ENCODE measurements around the gene HRH1.

GRCh38 chr3:11211531-11212298, 57.4 kb downstream of the HRH1 start:
- TF ChIP-seq CTCF (conservative IDR thresholded peaks at IDR 0.05; ENCODE audit: low read depth in 2 of 2) = peak in 1 of 2 experiments; percentile 13; a peak in 1 of 4 replicates
- TF ChIP-seq CREB1 (CRISPR knock-in tag; IDR thresholded peaks at IDR 0.05; ENCODE audit: low read depth) = no peak
- TF ChIP-seq, protein P1, sequence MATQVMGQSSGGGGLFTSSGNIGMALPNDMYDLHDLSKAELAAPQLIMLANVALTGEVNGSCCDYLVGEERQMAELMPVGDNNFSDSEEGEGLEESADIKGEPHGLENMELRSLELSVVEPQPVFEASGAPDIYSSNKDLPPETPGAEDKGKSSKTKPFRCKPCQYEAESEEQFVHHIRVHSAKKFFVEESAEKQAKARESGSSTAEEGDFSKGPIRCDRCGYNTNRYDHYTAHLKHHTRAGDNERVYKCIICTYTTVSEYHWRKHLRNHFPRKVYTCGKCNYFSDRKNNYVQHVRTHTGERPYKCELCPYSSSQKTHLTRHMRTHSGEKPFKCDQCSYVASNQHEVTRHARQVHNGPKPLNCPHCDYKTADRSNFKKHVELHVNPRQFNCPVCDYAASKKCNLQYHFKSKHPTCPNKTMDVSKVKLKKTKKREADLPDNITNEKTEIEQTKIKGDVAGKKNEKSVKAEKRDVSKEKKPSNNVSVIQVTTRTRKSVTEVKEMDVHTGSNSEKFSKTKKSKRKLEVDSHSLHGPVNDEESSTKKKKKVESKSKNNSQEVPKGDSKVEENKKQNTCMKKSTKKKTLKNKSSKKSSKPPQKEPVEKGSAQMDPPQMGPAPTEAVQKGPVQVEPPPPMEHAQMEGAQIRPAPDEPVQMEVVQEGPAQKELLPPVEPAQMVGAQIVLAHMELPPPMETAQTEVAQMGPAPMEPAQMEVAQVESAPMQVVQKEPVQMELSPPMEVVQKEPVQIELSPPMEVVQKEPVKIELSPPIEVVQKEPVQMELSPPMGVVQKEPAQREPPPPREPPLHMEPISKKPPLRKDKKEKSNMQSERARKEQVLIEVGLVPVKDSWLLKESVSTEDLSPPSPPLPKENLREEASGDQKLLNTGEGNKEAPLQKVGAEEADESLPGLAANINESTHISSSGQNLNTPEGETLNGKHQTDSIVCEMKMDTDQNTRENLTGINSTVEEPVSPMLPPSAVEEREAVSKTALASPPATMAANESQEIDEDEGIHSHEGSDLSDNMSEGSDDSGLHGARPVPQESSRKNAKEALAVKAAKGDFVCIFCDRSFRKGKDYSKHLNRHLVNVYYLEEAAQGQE (IDR thresholded peaks at IDR 0.05; ENCODE audit: unreplicated experiment) = no peak
- no peak for TF ChIP-seq POLR2AphosphoS5 (IDR thresholded peaks at IDR 0.05; ENCODE audit: low read depth)
- no peak for TF ChIP-seq EZH2 (IDR thresholded peaks at IDR 0.05; ENCODE audit: low read depth, unreplicated experiment)
- no peak for TF ChIP-seq JUNB (IDR thresholded peaks at IDR 0.05; ENCODE audit: unreplicated experiment)
- no peak for TF ChIP-seq NANOG (IDR thresholded peaks at IDR 0.05; ENCODE audit: borderline replicate concordance)
- no peak for TF ChIP-seq ETS1 (IDR thresholded peaks at IDR 0.05)
- no peak for TF ChIP-seq EZH2phosphoT487 (IDR thresholded peaks at IDR 0.05; ENCODE audit: unreplicated experiment)
- TF ChIP-seq, protein P2, sequence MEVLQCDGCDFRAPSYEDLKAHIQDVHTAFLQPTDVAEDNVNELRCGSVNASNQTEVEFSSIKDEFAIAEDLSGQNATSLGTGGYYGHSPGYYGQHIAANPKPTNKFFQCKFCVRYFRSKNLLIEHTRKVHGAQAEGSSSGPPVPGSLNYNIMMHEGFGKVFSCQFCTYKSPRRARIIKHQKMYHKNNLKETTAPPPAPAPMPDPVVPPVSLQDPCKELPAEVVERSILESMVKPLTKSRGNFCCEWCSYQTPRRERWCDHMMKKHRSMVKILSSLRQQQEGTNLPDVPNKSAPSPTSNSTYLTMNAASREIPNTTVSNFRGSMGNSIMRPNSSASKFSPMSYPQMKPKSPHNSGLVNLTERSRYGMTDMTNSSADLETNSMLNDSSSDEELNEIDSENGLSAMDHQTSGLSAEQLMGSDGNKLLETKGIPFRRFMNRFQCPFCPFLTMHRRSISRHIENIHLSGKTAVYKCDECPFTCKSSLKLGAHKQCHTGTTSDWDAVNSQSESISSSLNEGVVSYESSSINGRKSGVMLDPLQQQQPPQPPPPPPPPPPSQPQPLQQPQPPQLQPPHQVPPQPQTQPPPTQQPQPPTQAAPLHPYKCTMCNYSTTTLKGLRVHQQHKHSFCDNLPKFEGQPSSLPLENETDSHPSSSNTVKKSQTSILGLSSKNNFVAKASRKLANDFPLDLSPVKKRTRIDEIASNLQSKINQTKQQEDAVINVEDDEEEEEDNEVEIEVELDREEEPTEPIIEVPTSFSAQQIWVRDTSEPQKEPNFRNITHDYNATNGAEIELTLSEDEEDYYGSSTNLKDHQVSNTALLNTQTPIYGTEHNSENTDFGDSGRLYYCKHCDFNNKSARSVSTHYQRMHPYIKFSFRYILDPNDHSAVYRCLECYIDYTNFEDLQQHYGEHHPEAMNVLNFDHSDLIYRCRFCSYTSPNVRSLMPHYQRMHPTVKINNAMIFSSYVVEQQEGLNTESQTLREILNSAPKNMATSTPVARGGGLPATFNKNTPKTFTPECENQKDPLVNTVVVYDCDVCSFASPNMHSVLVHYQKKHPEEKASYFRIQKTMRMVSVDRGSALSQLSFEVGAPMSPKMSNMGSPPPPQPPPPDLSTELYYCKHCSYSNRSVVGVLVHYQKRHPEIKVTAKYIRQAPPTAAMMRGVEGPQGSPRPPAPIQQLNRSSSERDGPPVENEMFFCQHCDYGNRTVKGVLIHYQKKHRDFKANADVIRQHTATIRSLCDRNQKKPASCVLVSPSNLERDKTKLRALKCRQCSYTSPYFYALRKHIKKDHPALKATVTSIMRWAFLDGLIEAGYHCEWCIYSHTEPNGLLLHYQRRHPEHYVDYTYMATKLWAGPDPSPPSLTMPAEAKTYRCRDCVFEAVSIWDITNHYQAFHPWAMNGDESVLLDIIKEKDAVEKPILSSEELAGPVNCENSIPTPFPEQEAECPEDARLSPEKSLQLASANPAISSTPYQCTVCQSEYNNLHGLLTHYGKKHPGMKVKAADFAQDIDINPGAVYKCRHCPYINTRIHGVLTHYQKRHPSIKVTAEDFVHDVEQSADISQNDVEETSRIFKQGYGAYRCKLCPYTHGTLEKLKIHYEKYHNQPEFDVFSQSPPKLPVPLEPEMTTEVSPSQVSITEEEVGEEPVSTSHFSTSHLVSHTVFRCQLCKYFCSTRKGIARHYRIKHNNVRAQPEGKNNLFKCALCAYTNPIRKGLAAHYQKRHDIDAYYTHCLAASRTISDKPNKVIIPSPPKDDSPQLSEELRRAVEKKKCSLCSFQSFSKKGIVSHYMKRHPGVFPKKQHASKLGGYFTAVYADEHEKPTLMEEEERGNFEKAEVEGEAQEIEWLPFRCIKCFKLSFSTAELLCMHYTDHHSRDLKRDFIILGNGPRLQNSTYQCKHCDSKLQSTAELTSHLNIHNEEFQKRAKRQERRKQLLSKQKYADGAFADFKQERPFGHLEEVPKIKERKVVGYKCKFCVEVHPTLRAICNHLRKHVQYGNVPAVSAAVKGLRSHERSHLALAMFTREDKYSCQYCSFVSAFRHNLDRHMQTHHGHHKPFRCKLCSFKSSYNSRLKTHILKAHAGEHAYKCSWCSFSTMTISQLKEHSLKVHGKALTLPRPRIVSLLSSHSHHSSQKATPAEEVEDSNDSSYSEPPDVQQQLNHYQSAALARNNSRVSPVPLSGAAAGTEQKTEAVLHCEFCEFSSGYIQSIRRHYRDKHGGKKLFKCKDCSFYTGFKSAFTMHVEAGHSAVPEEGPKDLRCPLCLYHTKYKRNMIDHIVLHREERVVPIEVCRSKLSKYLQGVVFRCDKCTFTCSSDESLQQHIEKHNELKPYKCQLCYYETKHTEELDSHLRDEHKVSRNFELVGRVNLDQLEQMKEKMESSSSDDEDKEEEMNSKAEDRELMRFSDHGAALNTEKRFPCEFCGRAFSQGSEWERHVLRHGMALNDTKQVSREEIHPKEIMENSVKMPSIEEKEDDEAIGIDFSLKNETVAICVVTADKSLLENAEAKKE (CRISPR knock-in tag; IDR thresholded peaks at IDR 0.05) = no peak
- TF ChIP-seq STAT1 (IDR thresholded peaks at IDR 0.05; ENCODE audit: unreplicated experiment) = no peak
- TF ChIP-seq ZNF114 (CRISPR knock-in tag; IDR thresholded peaks at IDR 0.05) = no peak
